Naive B cell (primary cell): ENCODE results near the gene OS9. TPM values are rescaled to one million over a fixed set of nuclear protein-coding genes. Genes with fewer than 3 reads are reported as not detected.

Experiments used
- ATAC-seq, 2 donors: fragments of 150-1000 bp; cut with Tn5 transposase; 2 replicates each; pipeline ENCODE4 v1.10.0; 2021; ENCODE audit warnings: low read depth in 2 of 2, mild to moderate bottlenecking in 2 of 2, moderate library complexity in 2 of 2
- DNase-seq: peaks from one replicate; pipeline ENCODE4 v3.0.0; 2022
- H3K27ac Mint-ChIP-seq, 6 donors: one replicate each; pipeline ENCODE4 v1.8.0; 2020 to 2022; ENCODE audit warnings: mild to moderate bottlenecking in 6 of 6, mixed read lengths in 6 of 6, moderate library complexity in 5 of 6, inconsistent platforms in 2 of 6
- H3K27me3 Mint-ChIP-seq, 3 donors: one replicate each; pipeline ENCODE4 v1.8.0; 2021 to 2022; ENCODE audit warnings: mixed read lengths in 3 of 3, mild to moderate bottlenecking in 1 of 3
- H3K36me3 Mint-ChIP-seq, 2 donors: one replicate each; pipeline ENCODE4 v1.8.0; 2020 to 2022; ENCODE audit warnings: mixed read lengths in 2 of 2, inconsistent platforms in 1 of 2, mild to moderate bottlenecking in 1 of 2
- H3K4me1 Mint-ChIP-seq, 3 donors: one replicate each; pipeline ENCODE4 v1.8.0; 2020 to 2022; ENCODE audit warnings: mixed read lengths in 3 of 3, inconsistent platforms in 1 of 3, mild to moderate bottlenecking in 1 of 3, moderate library complexity in 1 of 3
- H3K4me3 Mint-ChIP-seq, 8 donors: one replicate each; pipeline ENCODE4 v1.8.0; 2020 to 2022; ENCODE audit warnings: mild to moderate bottlenecking in 8 of 8, mixed read lengths in 8 of 8, moderate library complexity in 8 of 8, inconsistent platforms in 2 of 8
- H3K9me3 Mint-ChIP-seq, 7 donors: one replicate each; pipeline ENCODE4 v1.8.0; 2020 to 2022; ENCODE audit warnings: mixed read lengths in 7 of 7, mild to moderate bottlenecking in 5 of 7, inconsistent platforms in 2 of 7, moderate library complexity in 1 of 7
- polyA plus RNA-seq, 6 donors: library from polyadenylated mRNA; unstranded; fragments of 300-500 nt; fragmentation: Illumina TruSeq; gene quantifications; one replicate each; pipeline ENCODE4 v1.2.3, GENCODE V29; 2021; ENCODE audit warnings: low read depth in 6 of 6

OS9 gene
- polyA plus RNA-seq, 6 donors from 2014 or later = 72.0 to 87.9 (median 77.1) TPM

DNA sequence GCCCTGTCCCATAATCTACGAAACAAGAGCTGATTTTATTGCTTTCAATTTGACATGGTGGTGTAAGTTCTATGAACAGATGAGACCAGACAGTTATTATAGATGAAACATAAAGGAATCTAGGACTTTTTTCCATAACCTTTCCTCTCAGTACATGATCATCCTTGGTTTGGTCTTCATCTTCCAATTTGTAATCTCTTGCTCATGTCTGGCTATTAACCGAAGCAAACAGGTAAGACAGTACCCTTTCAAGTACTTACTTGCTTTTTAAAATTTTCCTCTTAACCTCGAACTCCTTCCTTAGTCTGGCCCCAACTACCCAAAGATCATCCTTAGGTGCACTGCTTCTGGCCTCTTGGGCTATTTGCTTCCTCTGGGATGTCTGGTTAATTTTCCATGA, 52.1 kb downstream of the OS9 start:
- Mint-ChIP-seq H3K4me3 (peak overlapping the region; percentile 90 to 99 (median 96)), H3K9me3 (no peaks in the 10 kb centered on the region), H3K27me3 (no peaks in the 10 kb centered on the region), H3K27ac (peak overlapping the region in 5 of 6 donors; percentile 92 to 98 (median 96)), H3K4me1 (peaks cover 46 to 50% (median 50%) of the 10 kb centered on the region in 3 donors), H3K36me3 (no peaks in the 10 kb centered on the region)
- no peak for DNase-seq
- no peak for ATAC-seq

GRCh38 chr12:57749061-57749460, 55.1 kb downstream of the OS9 start:
- no peaks in the 10 kb centered on the region for H3K9me3 Mint-ChIP-seq
- H3K27ac Mint-ChIP-seq = no peak overlapping the region
- no peaks in the 10 kb centered on the region for H3K27me3 Mint-ChIP-seq
- H3K36me3 Mint-ChIP-seq = no peaks in the 10 kb centered on the region
- DNase-seq (no peak), ATAC-seq (no peak)
- peak overlapping the region in 1 of 8 donors; percentile 26 for H3K4me3 Mint-ChIP-seq
- H3K4me1 Mint-ChIP-seq = peaks cover 51 to 62% (median 57%) of the 10 kb centered on the region in 3 donors

- peak overlapping the region in 3 of 6 donors; percentile 91 to 99 (median 95) for H3K27ac Mint-ChIP-seq
- peak overlapping the region; percentile 78 to 98 (median 92) for H3K4me3 Mint-ChIP-seq
- H3K36me3 Mint-ChIP-seq = no peaks in the 10 kb centered on the region
- peaks cover 44 to 55% (median 49%) of the 10 kb centered on the region in 3 donors for H3K4me1 Mint-ChIP-seq
- H3K27me3 Mint-ChIP-seq = no peaks in the 10 kb centered on the region
- ATAC-seq (no peak), DNase-seq (no peak)
- no peaks in the 10 kb centered on the region for H3K9me3 Mint-ChIP-seq
These were observed 56.9 kb downstream of the OS9 start for GRCh38 chr12:57750561-57751431.

GRCh38 chr12:57751432-57751787, 57.5 kb downstream of the OS9 start:
- Mint-ChIP-seq H3K4me3 (peak overlapping the region; percentile 85 to 98 (median 94)), H3K9me3 (no peaks in the 10 kb centered on the region), H3K4me1 (peaks cover 43 to 54% (median 47%) of the 10 kb centered on the region in 3 donors), H3K27ac (peak overlapping the region; percentile 83 to 99 (median 96)), H3K27me3 (no peaks in the 10 kb centered on the region), H3K36me3 (no peaks in the 10 kb centered on the region)
- DNase-seq (no peak), ATAC-seq (no peak)

- H3K4me3 Mint-ChIP-seq = peak within 1 kb of the TSS; percentile 85 to 98 (median 94)
- H3K36me3 Mint-ChIP-seq = no peaks in the 10 kb centered on the region
- ATAC-seq (peak; percentile 75 to 77), DNase-seq (peak; percentile 99)
- no peaks in the 10 kb centered on the region for H3K27me3 Mint-ChIP-seq
- no peaks in the 10 kb centered on the region for H3K9me3 Mint-ChIP-seq
- peaks cover 48 to 58% (median 50%) of the 10 kb centered on the region in 3 donors for H3K4me1 Mint-ChIP-seq
- peak within 1 kb of the TSS; percentile 83 to 99 (median 96) for H3K27ac Mint-ChIP-seq
These were observed 58.1 kb downstream of the OS9 start, which contains the start of gene CDK4 for GRCh38 chr12:57751788-57752667. Gene CDK4, minus strand, starts transcription at chr12:57752310. Its CDS starts 593 bp downstream, at chr12:57751717.

DNA sequence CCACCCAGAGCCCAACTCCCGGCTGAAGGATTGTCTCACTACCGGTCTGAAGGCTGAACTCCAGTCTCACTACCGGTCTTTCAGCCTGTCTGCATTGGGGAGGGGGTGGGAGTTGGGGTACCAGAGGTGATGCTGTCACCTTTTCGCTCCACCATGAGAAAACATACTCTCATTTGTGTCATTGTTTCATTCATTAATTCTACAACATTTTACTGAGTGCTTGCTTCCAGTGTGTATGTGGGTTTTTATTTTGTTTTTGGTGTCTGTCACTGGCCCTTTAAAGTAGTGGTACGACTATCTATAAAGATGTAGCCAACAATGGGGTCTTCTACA, 58.7 kb downstream of the OS9 start:
- H3K27me3 Mint-ChIP-seq = no peaks in the 10 kb centered on the region
- DNase-seq (no peak), ATAC-seq (no peak)
- H3K4me3 Mint-ChIP-seq = peak overlapping the region; percentile 85 to 98 (median 94)
- H3K36me3 Mint-ChIP-seq = no peaks in the 10 kb centered on the region
- H3K9me3 Mint-ChIP-seq = no peaks in the 10 kb centered on the region
- peak overlapping the region; percentile 83 to 99 (median 96) for H3K27ac Mint-ChIP-seq
- H3K4me1 Mint-ChIP-seq = peaks cover 45 to 63% (median 53%) of the 10 kb centered on the region in 3 donors

- peak overlapping the region; percentile 83 to 99 (median 96) for H3K27ac Mint-ChIP-seq
- ATAC-seq (no peak), DNase-seq (no peak)
- peaks cover 0 to 7% of the 10 kb centered on the region in 2 donors for H3K36me3 Mint-ChIP-seq
- no peaks in the 10 kb centered on the region for H3K9me3 Mint-ChIP-seq
- peaks cover 51 to 72% (median 59%) of the 10 kb centered on the region in 3 donors for H3K4me1 Mint-ChIP-seq
- H3K27me3 Mint-ChIP-seq = no peaks in the 10 kb centered on the region
- peak overlapping the region; percentile 84 to 97 (median 92) for H3K4me3 Mint-ChIP-seq
These were observed 59.9 kb downstream of the OS9 start for GRCh38 chr12:57753756-57754337.

DNA sequence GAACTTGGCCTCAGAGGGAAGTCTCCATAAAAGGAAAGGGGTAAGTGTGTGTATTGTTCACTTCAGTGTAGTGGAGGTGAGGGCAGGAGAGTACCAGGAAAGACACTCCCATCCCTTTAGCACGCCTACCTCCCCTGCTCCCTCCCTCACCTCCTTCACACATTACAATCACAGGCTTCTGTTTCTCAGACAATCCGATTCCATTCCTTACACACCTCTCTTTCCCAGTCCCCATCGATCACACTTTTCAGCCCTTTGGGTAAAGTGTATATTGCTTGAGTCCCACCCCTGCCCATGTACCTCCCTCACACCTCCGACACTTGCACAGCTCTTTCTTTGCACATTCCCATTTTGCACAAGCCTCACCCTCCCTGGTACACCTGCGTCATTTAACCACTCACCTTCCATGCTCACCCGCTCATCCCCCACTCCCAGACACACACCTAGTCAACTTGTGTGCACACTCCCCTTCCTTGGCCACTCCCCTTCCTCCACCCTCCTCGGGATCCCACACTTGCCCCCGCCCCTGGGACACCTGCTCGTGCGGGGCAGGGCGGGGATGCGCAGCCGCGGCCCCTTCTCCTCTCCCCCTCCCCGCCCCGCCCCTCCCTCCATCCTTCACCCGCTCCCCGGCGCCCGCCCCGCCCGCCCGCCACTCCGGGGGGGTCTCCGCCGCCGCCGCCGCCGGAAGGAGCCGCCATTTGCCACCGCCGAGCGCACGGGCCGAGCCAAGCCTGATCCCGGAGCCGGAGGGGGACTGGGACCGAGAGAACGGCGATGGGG, 60.7 kb downstream of the OS9 start, which contains the start of gene MARCHF9:
TSS of gene MARCHF9 (plus strand) at position 693 of the 783 bp plus-strand sequence. CDS start 426 bp downstream, outside the sequence.
- Mint-ChIP-seq H3K27ac (peak within 1 kb of the TSS; percentile 91 to 99 (median 97)), H3K4me3 (peak within 1 kb of the TSS; percentile 85 to 97 (median 94)), H3K4me1 (peaks cover 56 to 79% (median 66%) of the 10 kb centered on the region in 3 donors), H3K36me3 (peaks cover 4 to 7% of the 10 kb centered on the region in 2 donors), H3K9me3 (no peaks in the 10 kb centered on the region), H3K27me3 (no peaks in the 10 kb centered on the region)
- peak; percentile 73 for DNase-seq
- peak; percentile 17 to 20 for ATAC-seq

DNA sequence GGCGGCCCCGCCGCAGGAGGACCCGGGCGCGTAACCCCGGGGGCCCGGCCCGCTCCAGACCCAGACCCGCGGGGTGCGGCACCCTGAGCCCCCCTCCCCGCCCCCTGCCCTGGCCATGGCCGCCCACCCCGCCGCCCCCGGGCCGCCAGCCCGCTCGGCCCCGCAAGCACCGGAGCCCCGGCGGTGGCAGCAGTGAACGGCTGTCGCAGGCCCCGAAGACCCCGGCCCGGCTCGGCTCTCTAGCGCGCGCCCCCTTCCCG, 61.2 kb downstream of the OS9 start:
- no peak for DNase-seq
- H3K27me3 Mint-ChIP-seq = no peaks in the 10 kb centered on the region
- peaks cover 62 to 83% (median 70%) of the 10 kb centered on the region in 3 donors for H3K4me1 Mint-ChIP-seq
- ATAC-seq = no peak
- H3K4me3 Mint-ChIP-seq = peak overlapping the region in 3 of 8 donors; percentile 84 to 85 (median 85)
- peaks cover 7 to 8% of the 10 kb centered on the region in 2 donors for H3K36me3 Mint-ChIP-seq
- peak overlapping the region in 1 of 6 donors; percentile 91 for H3K27ac Mint-ChIP-seq
- no peaks in the 10 kb centered on the region for H3K9me3 Mint-ChIP-seq

DNA sequence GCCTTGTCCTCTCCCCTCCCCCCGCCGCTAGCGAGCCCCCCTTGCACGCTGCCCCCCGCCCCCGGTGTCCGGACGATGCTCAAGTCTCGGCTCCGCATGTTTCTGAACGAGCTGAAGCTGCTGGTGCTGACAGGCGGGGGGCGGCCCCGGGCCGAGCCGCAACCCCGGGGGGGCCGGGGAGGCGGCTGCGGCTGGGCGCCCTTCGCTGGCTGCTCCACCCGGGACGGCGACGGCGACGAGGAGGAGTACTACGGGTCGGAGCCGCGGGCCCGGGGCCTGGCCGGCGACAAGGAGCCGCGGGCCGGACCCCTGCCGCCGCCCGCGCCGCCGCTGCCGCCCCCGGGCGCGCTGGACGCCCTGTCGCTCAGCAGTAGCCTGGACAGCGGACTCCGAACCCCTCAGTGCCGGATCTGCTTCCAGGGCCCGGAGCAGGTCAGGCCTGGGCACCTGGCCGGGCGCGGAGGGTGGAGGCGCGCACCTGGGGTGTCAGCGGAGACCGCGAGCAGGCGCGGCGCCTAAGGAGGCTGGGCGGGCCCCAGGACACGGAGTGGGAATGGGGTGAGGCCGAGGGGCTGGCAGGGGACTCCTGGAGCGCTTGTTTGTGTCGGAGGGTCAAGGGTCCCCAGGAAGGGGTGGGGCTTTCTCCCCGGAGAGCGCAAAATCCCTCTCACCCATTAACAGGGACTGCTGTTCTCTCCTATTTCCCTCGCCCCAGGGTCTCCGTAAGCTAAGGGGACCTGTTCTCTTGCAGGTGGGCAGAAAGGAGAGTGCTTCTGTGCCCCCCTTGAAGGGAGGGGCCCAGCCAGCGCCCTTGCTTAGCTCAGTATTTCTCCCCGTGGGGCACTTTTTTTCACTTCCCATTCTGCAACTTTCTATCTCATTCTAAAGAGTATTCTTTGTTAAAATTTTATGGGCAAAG, 61.8 kb downstream of the OS9 start:
- Mint-ChIP-seq H3K27ac (peak overlapping the region; percentile 66 to 98 (median 95)), H3K4me1 (peaks cover 63 to 81% (median 74%) of the 10 kb centered on the region in 3 donors), H3K9me3 (no peaks in the 10 kb centered on the region), H3K4me3 (peak overlapping the region; percentile 83 to 96 (median 92)), H3K27me3 (no peaks in the 10 kb centered on the region), H3K36me3 (peaks cover 7 to 8% of the 10 kb centered on the region in 2 donors)
- ATAC-seq (peak; percentile 24 to 28), DNase-seq (peak; percentile 67)

DNA sequence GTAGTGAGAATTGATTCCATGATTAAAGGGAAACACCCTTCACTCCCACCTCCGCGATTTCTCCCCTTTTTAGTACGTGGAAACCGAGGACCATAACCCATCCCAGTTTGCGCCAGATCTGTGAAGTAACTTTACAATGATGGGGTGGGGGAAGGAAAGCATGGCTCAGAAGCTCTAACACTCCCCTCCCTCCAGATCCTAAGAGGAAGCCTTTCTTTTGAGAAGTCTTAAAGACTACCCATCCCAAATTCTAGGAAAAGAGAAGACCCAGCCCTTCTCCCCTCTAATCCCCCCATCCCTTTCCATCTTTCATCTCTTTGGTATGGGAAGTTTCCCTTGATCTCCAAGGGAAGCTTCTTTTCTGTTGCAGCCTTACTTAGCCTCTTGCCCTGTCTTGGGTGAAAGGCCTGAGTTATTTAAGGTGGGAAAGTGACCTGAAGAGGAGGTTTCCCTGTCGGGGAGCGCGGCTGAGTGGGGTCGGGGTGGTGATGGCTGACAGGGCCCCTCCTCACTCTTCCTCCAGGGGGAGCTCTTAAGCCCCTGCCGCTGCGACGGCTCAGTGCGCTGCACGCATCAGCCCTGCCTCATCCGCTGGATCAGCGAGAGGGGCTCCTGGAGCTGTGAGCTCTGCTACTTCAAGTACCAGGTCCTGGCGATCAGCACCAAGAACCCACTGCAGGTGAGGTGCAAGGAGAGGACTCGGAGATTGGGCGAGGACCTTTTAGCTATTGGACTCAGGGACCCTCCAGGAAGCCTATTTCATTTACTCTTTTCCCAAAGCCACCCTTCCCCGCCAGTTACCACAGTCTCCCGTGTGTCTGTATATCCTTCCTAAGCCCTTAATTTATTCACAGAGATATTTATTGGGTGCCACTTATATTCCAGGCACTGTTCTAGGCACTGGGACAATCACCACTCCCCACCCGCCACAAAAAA, 62.7 kb downstream of the OS9 start:
- Mint-ChIP-seq H3K4me3 (peak overlapping the region; percentile 83 to 96 (median 92)), H3K27ac (peak overlapping the region; percentile 66 to 98 (median 95)), H3K4me1 (peaks cover 64 to 76% (median 74%) of the 10 kb centered on the region in 3 donors), H3K27me3 (no peaks in the 10 kb centered on the region), H3K9me3 (no peaks in the 10 kb centered on the region), H3K36me3 (peaks cover 7 to 8% of the 10 kb centered on the region in 2 donors)
- DNase-seq (peak; percentile 60), ATAC-seq (peak; percentile 18 to 20)
